Ishikawa (cell line): ENCODE results near the gene TMUB2.

Source experiments
- CEBPB ChIP-seq: IDR thresholded peaks from 2 replicates; pipeline ENCODE4 v1.6.1; 2012
- CREB1 ChIP-seq: IDR thresholded peaks from 2 replicates; pipeline ENCODE4 v1.6.1; 2012; ENCODE audit warnings: low read depth
- EGR1 ChIP-seq: IDR thresholded peaks from 2 replicates; pipeline ENCODE4 v1.6.1; 2012
- EP300 ChIP-seq: IDR thresholded peaks from 2 replicates; pipeline ENCODE4 v1.6.1; 2012; ENCODE audit warnings: borderline replicate concordance
- FOXM1 ChIP-seq: IDR thresholded peaks from 2 replicates; pipeline ENCODE4 v1.6.1; 2012; ENCODE audit warnings: low read depth, borderline replicate concordance
- MAX ChIP-seq: IDR thresholded peaks from 2 replicates; pipeline ENCODE4 v1.6.1; 2012
- NFIC ChIP-seq: IDR thresholded peaks from 2 replicates; pipeline ENCODE4 v1.6.1; 2012
- RAD21 ChIP-seq: IDR thresholded peaks from 2 replicates; pipeline ENCODE4 v1.6.1; 2012; ENCODE audit warnings: low read depth
- REST ChIP-seq: IDR thresholded peaks from 2 replicates; pipeline ENCODE4 v1.6.1; 2012; ENCODE audit warnings: low read depth, mild to moderate bottlenecking
- TAF1 ChIP-seq: IDR thresholded peaks from 2 replicates; pipeline ENCODE4 v1.6.1; 2012; ENCODE audit warnings: low read depth, mild to moderate bottlenecking
- TCF12 ChIP-seq: IDR thresholded peaks from 2 replicates; pipeline ENCODE4 v1.6.1; 2012; ENCODE audit warnings: low read depth
- TEAD4 ChIP-seq: IDR thresholded peaks from 2 replicates; pipeline ENCODE4 v1.6.1; 2012
- USF1 ChIP-seq: IDR thresholded peaks from 2 replicates; pipeline ENCODE4 v1.6.1; 2012
- YY1 ChIP-seq: IDR thresholded peaks from 2 replicates; pipeline ENCODE4 v1.6.1; 2012; ENCODE audit warnings: low read depth
- ZBTB7A ChIP-seq: IDR thresholded peaks from 2 replicates; pipeline ENCODE4 v1.6.1; 2012; ENCODE audit warnings: low read depth

The TMUB2 gene

GRCh38 chr17:44191941-44192496 lies 5.2 kb downstream of the TMUB2 start:
- TF ChIP-seq ZBTB7A: peak; percentile 62; the same call in 1 of the 2 replicates
- no peak for TF ChIP-seq CREB1

GRCh38 chr17:44192750-44193149 lies 6.0 kb downstream of the TMUB2 start:
- TF ChIP-seq REST (no peak), NFIC (no peak), TAF1 (no peak), FOXM1 (no peak), MAX (no peak), CEBPB (no peak), EP300 (no peak), RAD21 (no peak), USF1 (no peak), CREB1 (no peak)

GRCh38 chr17:44193326-44194084 lies 6.7 kb downstream of the TMUB2 start:
- no peak for TF ChIP-seq NFIC
- TF ChIP-seq YY1: no peak
- no peak for TF ChIP-seq CEBPB
- no peak for TF ChIP-seq TEAD4
- TF ChIP-seq EGR1: no peak
- TF ChIP-seq USF1: no peak
- TF ChIP-seq MAX: no peak
- no peak for TF ChIP-seq FOXM1
- TF ChIP-seq TCF12: no peak
- TF ChIP-seq EP300: no peak
- TF ChIP-seq RAD21: no peak
- TF ChIP-seq TAF1: no peak
- TF ChIP-seq ZBTB7A: no peak
- TF ChIP-seq REST: no peak
- no peak for TF ChIP-seq CREB1

- TF ChIP-seq CEBPB: no peak
Measured at GRCh38 chr17:44197107-44197506, 10.3 kb downstream of the TMUB2 start.

GRCh38 chr17:44197980-44198720 lies 11.4 kb downstream of the TMUB2 start:
- TF ChIP-seq TEAD4 (no peak), RAD21 (0 out of 2 replicates have a peak, but pooled peaks have one; percentile 10)

- TF ChIP-seq TAF1 (peak; percentile 56; the same call in 1 of the 2 replicates), REST (no peak), YY1 (no peak), USF1 (no peak), NFIC (no peak), TEAD4 (no peak), TCF12 (no peak), ZBTB7A (peak; percentile 14; the same call in 1 of the 2 replicates)
Measured at GRCh38 chr17:44198721-44199552, 12.2 kb downstream of the TMUB2 start.
